Activated B cell treated with CpG ODN at 0.5 μM for 24 hours (primary cell): ENCODE data around the gene RIMBP2. TPM values are rescaled to one million over a fixed set of nuclear protein-coding genes. Genes with fewer than 3 reads are reported as not detected.

Source experiments
- ATAC-seq: fragments of 200-7000 bp; cut with Tn5 transposase; one replicate; pipeline ENCODE4 v1.10.0; 2021; ENCODE audit warnings: low read depth, mild to moderate bottlenecking, moderate library complexity
- CTCF ChIA-PET: fragments of 350-600 bp; sonication (Branson Sonifier 250); formaldehyde crosslinking; loops from one replicate; lab custom pipeline; 2021; ENCODE audit warnings: antibody characterized with exemption; lab: Charles Lee
- POLR2A ChIA-PET: fragments of 350-600 bp; sonication (Branson Sonifier 250); formaldehyde crosslinking; loops from one replicate; lab custom pipeline; 2021; ENCODE audit warnings: antibody characterized with exemption; lab: Charles Lee
- DNase-seq: peaks from one replicate; pipeline ENCODE4 v3.0.0; 2022
- H3K27ac Mint-ChIP-seq: one replicate; pipeline ENCODE4 v1.8.0; 2020; ENCODE audit warnings: mixed read lengths
- H3K27me3 Mint-ChIP-seq: one replicate; pipeline ENCODE4 v1.8.0; 2021; ENCODE audit warnings: mixed read lengths
- H3K36me3 Mint-ChIP-seq: one replicate; pipeline ENCODE4 v1.8.0; 2021; ENCODE audit warnings: low read depth, mixed read lengths
- H3K4me1 Mint-ChIP-seq: one replicate; pipeline ENCODE4 v1.8.0; 2021; ENCODE audit warnings: mixed read lengths
- H3K4me3 Mint-ChIP-seq: one replicate; pipeline ENCODE4 v1.8.0; 2020; ENCODE audit warnings: mild to moderate bottlenecking, mixed read lengths
- H3K9me3 Mint-ChIP-seq: one replicate; pipeline ENCODE4 v1.8.0; 2020; ENCODE audit warnings: mixed read lengths
- intact Hi-C: fragments of 100-400 bp; cut with micrococcal nuclease; formaldehyde crosslinking; loops from one replicate; pipeline ENCODE4 v1.15.1; 2024
- total RNA-seq: library from RNA; stranded (reverse); gene quantifications from 2 replicates; pipeline ENCODE4 v1.2.3, GENCODE V29; 2022
- TF ChIP-seq, protein P1 (sequence below): fragments of 200-600 bp; IDR thresholded peaks from one replicate; pipeline ENCODE4 v1.8.0; 2022; ENCODE audit warnings: antibody characterized with exemption, mild to moderate bottlenecking

RIMBP2 gene
- total RNA-seq, 1 donor from 2014 or later: not detected

DNA sequence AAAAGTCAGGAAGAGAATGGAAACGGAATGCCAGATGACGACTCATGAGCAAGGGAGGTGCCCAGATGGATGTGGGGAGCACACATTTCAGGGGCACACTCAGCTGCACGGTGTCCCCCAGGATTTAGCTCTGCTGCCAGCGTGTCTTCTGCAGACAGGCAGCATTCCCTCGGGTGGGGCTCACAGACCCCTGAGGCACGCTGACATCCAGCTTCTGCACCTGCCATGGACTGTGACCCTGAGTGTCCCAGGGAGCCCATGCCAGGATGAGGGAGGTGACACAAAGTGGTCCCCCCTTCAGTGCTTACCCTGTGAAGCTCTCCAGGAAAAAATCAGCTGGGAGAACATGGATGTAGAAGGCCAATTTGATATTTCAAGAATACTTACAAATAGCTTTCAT is 294.2 kb downstream of the RIMBP2 start:
- ATAC-seq (no peak), DNase-seq (no peak)
- Mint-ChIP-seq H3K4me3 (no peak overlapping the region), H3K36me3 (no peaks in the 10 kb centered on the region), H3K27ac (no peak overlapping the region), H3K27me3 (no peaks in the 10 kb centered on the region), H3K9me3 (no peaks in the 10 kb centered on the region), H3K4me1 (no peaks in the 10 kb centered on the region)
- intact Hi-C loops: no loop called here
- TF ChIP-seq, protein P1, sequence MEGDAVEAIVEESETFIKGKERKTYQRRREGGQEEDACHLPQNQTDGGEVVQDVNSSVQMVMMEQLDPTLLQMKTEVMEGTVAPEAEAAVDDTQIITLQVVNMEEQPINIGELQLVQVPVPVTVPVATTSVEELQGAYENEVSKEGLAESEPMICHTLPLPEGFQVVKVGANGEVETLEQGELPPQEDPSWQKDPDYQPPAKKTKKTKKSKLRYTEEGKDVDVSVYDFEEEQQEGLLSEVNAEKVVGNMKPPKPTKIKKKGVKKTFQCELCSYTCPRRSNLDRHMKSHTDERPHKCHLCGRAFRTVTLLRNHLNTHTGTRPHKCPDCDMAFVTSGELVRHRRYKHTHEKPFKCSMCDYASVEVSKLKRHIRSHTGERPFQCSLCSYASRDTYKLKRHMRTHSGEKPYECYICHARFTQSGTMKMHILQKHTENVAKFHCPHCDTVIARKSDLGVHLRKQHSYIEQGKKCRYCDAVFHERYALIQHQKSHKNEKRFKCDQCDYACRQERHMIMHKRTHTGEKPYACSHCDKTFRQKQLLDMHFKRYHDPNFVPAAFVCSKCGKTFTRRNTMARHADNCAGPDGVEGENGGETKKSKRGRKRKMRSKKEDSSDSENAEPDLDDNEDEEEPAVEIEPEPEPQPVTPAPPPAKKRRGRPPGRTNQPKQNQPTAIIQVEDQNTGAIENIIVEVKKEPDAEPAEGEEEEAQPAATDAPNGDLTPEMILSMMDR: no peak
- ChIA-PET CTCF (no interaction called here), POLR2A (no interaction called here)

DNA sequence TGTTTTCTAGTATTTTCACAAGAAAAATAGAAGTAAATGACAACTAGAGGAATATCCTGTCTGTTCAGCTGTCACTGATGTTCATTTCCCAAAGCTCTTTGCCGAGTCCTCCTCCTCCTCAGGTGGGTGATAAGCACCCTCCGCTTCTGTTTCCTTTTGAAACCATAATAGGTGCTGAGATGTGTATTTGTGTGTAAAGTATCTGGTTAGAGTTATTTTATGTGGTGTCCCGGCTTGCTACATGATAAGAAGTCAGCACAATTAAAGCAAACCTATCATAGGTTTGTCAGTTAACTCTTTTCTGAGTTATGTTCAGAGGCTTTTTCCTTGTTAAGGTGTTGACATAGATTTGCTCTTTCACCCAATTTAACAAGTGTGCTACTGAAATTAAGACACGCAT is 296.0 kb downstream of the RIMBP2 start:
- ChIA-PET CTCF (no interaction called here), POLR2A (no interaction called here)
- H3K9me3 Mint-ChIP-seq: no peaks in the 10 kb centered on the region
- TF ChIP-seq, protein P1: no peak
- no peak for DNase-seq
- no peaks in the 10 kb centered on the region for H3K27me3 Mint-ChIP-seq
- intact Hi-C loops: no loop called here
- H3K4me1 Mint-ChIP-seq: no peaks in the 10 kb centered on the region
- H3K36me3 Mint-ChIP-seq: no peaks in the 10 kb centered on the region
- H3K4me3 Mint-ChIP-seq: no peak overlapping the region
- no peak for ATAC-seq
- no peak overlapping the region for H3K27ac Mint-ChIP-seq

DNA sequence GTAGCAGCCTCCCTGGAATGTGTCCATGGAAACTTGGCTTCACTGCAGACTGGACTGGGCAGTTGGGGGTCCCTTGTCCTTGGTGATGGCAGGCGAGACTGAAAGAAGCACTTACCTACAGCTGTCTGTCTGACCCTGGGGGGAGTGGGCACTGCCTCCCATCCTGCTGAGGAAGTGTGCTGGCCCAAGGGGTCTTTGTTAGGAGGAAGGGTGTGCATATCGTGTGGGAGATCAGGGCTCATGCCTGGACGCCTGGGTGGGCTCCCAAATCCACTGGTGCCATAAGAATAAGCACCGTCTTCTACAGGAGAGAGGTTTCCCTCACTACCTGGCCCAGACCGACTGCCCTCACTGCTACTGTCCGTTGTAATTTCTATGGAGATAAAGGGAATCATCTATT is 297.0 kb downstream of the RIMBP2 start:
- no peak for ATAC-seq
- Mint-ChIP-seq H3K4me3 (no peak overlapping the region), H3K4me1 (no peaks in the 10 kb centered on the region), H3K36me3 (no peaks in the 10 kb centered on the region), H3K27ac (no peak overlapping the region), H3K9me3 (no peaks in the 10 kb centered on the region), H3K27me3 (no peaks in the 10 kb centered on the region)
- no peak for DNase-seq
- POLR2A ChIA-PET: no interaction called here
- intact Hi-C loops: no loop called here
- CTCF ChIA-PET: no interaction called here
- TF ChIP-seq, protein P1: no peak

DNA sequence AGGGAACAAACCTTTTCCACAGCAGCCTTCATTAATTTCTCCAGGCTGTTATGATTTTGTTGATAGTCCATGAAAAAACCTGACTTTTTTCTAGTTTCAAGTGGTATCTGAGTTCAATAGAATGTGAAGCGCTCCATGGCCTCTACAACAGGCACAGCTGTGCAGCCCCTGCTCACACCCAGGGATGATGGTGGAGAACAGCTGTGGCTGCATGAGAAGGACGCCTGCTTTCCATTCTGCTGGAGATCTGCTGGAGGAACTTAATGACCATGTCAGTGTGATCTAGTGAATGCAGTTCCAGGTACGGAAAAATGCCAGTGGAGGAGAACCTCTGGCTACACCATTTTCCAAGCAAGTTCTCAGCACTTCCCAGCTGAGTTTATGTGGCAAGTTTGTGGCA is 297.8 kb downstream of the RIMBP2 start:
- H3K4me3 Mint-ChIP-seq: no peak overlapping the region
- DNase-seq: no peak
- H3K27me3 Mint-ChIP-seq: no peaks in the 10 kb centered on the region
- POLR2A ChIA-PET: no interaction called here
- no peaks in the 10 kb centered on the region for H3K36me3 Mint-ChIP-seq
- H3K27ac Mint-ChIP-seq: no peak overlapping the region
- H3K9me3 Mint-ChIP-seq: no peaks in the 10 kb centered on the region
- ATAC-seq: no peak
- TF ChIP-seq, protein P1: no peak
- no peaks in the 10 kb centered on the region for H3K4me1 Mint-ChIP-seq
- intact Hi-C loops: no loop called here
- CTCF ChIA-PET: no interaction called here

DNA sequence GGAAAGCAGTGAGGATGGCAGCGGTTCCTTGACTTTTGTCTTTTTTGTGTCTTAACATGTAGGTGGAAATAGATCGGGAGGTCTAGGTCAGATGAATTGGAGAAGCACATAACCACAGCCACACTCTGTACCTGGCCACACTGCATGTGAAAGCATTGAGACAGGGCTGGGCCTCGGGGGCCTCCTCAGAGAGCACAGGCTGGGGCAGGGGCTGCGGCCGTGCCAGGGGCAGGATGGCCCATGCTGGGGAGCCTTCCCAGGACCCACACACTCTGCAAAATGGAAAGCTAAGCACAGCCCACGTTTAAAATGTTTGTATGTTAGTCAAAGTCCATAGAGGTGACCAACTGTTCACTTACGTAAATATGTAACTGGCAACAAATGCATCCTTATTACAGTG is 301.7 kb downstream of the RIMBP2 start:
- no peaks in the 10 kb centered on the region for H3K27me3 Mint-ChIP-seq
- ATAC-seq: no peak
- H3K4me1 Mint-ChIP-seq: no peaks in the 10 kb centered on the region

More for the DNA sequence above, 301.7 kb downstream of the RIMBP2 start:
- H3K36me3 Mint-ChIP-seq: no peaks in the 10 kb centered on the region
- DNase-seq: no peak
- ChIA-PET POLR2A (no interaction called here), CTCF (no interaction called here)
- H3K4me3 Mint-ChIP-seq: no peak overlapping the region
- no peaks in the 10 kb centered on the region for H3K9me3 Mint-ChIP-seq
- no peak overlapping the region for H3K27ac Mint-ChIP-seq
- TF ChIP-seq, protein P1: no peak
- intact Hi-C loops: no loop called here
